Gastrocnemius medialis (tissue), 4 donors: ENCODE results near the gene KLHDC7B. TPM values are rescaled to one million over a fixed set of nuclear protein-coding genes. Genes with fewer than 3 reads are reported as not detected.

ENCODE experiments used
- ATAC-seq, 2 donors: fragments of 150-250 bp; one replicate each; pipeline ENCODE4 v1.9.1; 2016
- DNase-seq, 2 donors: peaks; one replicate each; pipeline ENCODE4 v3.0.0-alpha.2; 2019
- H3K27ac ChIP-seq, 4 donors: fragments of 200-600 bp; sonication (generic); 1 replicate in 1 of 4; 2 replicates in 3 of 4; pipeline ENCODE4 v1.5.1; 2016 to 2018; ENCODE audit warnings: mild to moderate bottlenecking in 2 of 4, moderate library complexity in 1 of 4
- H3K27me3 ChIP-seq, 3 donors: fragments of 200-600 bp; sonication (generic) in 2 of 3; 1 replicate in 1 of 3; 2 replicates in 2 of 3; pipeline versions ENCODE4 v1.5.1 to v1.6.0; 2016 to 2019; ENCODE audit warnings: mild to moderate bottlenecking in 1 of 3, moderate library complexity in 1 of 3
- H3K36me3 ChIP-seq, 2 donors: fragments of 200-600 bp; sonication (generic) in 1 of 2; one replicate each; pipeline ENCODE4 v1.5.1; 2017 to 2018
- H3K4me1 ChIP-seq, 2 donors: fragments of 200-600 bp; sonication (generic) in 1 of 2; one replicate each; pipeline ENCODE4 v1.5.1; 2016 to 2017; ENCODE audit warnings: mild to moderate bottlenecking in 2 of 2
- H3K4me3 ChIP-seq, 4 donors: fragments of 200-600 bp; sonication (generic) in 3 of 4; 1 replicate in 1 of 4; 2 replicates in 3 of 4; pipeline ENCODE4 v1.5.1; 2016 to 2019; ENCODE audit warnings: mild to moderate bottlenecking in 2 of 4
- H3K9me3 ChIP-seq, 3 donors: fragments of 200-600 bp; sonication (generic) in 2 of 3; 1 replicate in 1 of 3; 2 replicates in 2 of 3; pipeline ENCODE4 v1.5.1; 2016 to 2019
- CTCF ChIP-seq, 5 experiments: fragments of 450-650 bp in 3 of 5; fragments of 200-600 bp in 2 of 5; sonication (generic) in 2 of 5; IDR thresholded peaks in 4 of 5; conservative IDR thresholded peaks in 1 of 5; 1 replicate in 4 of 5; 2 replicates in 1 of 5; pipeline ENCODE4 v1.5.1; 2016 to 2019; ENCODE audit warnings: antibody characterized with exemption in 5 of 5, mild to moderate bottlenecking in 3 of 5, moderate library complexity in 3 of 5
- POLR2A ChIP-seq, 2 donors: fragments of 450-650 bp; IDR thresholded peaks; one replicate each; pipeline ENCODE4 v1.6.1; 2017; ENCODE audit warnings: antibody characterized with exemption in 2 of 2, mild to moderate bottlenecking in 2 of 2, moderate library complexity in 2 of 2
- in situ Hi-C, 4 donors: fragments of 200-750 bp; cut with MboI; loops; one replicate each; pipeline versions ENCODE4 v1.15.0 to v1.8.0; 2017; ENCODE audit warnings: low sequenced_read_pairs in 4 of 4
- intact Hi-C: fragments of 100-400 bp; cut with DNase I; formaldehyde crosslinking; loops from one replicate; pipeline ENCODE4 v1.15.1; 2023; ENCODE audit warnings: low total_unique reads
- total RNA-seq, 4 donors: library from RNA; depleted of rRNA; stranded (reverse); fragments of >200 nt; gene quantifications; one replicate each; pipeline versions ENCODE4 v1.1.0 to v1.2.3, GENCODE V29; 2016

The KLHDC7B gene
- total RNA-seq, 4 donors from 2014 or later: not detected

GRCh38 chr22:50551160-50551752, 5.6 kb downstream of the KLHDC7B start:
- Histone ChIP-seq H3K9me3 (no peaks in the 10 kb centered on the region), H3K27ac (no peak overlapping the region), H3K36me3 (no peaks in the 10 kb centered on the region), H3K4me1 (peaks cover 5 to 9% of the 10 kb centered on the region in 2 donors), H3K27me3 (peaks cover 28 to 33% (median 31%) of the 10 kb centered on the region in 3 donors), H3K4me3 (no peak overlapping the region)
- intact Hi-C loops (no loop called here), in situ Hi-C loops (no loop called here)
- TF ChIP-seq CTCF (IDR thresholded peaks at IDR 0.05 in 4 of 5, conservative IDR thresholded peaks at IDR 0.05 in 1 of 5): no peak
- ATAC-seq (no peak), DNase-seq (no peak)

- no peak overlapping the region for H3K27ac ChIP-seq
- in situ Hi-C loops (no loop called here), intact Hi-C loops (no loop called here)
- H3K4me3 ChIP-seq: no peak overlapping the region
- peaks cover 17 to 20% (median 19%) of the 10 kb centered on the region in 3 donors for H3K27me3 ChIP-seq
- H3K4me1 ChIP-seq: peaks cover 4 to 7% of the 10 kb centered on the region in 2 donors
- no peak for ATAC-seq
- no peak for TF ChIP-seq POLR2A (IDR thresholded peaks at IDR 0.05)
- no peak for DNase-seq
- H3K36me3 ChIP-seq: no peaks in the 10 kb centered on the region
- no peaks in the 10 kb centered on the region for H3K9me3 ChIP-seq
Observed at GRCh38 chr22:50553310-50553709, 7.6 kb downstream of the KLHDC7B start.

- H3K4me3 ChIP-seq: no peak overlapping the region
- DNase-seq (no peak), ATAC-seq (no peak)
- H3K27ac ChIP-seq: no peak overlapping the region
- no peaks in the 10 kb centered on the region for H3K4me1 ChIP-seq
- no peaks in the 10 kb centered on the region for H3K27me3 ChIP-seq
- H3K9me3 ChIP-seq: no peaks in the 10 kb centered on the region
- intact Hi-C loops: no loop called here
- no peaks in the 10 kb centered on the region for H3K36me3 ChIP-seq
- TF ChIP-seq CTCF (IDR thresholded peaks at IDR 0.05 in 4 of 5, conservative IDR thresholded peaks at IDR 0.05 in 1 of 5) (no peak), POLR2A (IDR thresholded peaks at IDR 0.05) (no peak)
- in situ Hi-C loops: no loop called here
Observed at GRCh38 chr22:50556703-50557102, 11.0 kb downstream of the KLHDC7B start.

- ATAC-seq (no peak), DNase-seq (no peak)
- intact Hi-C loops (no loop called here), in situ Hi-C loops (no loop called here)
- H3K4me1 ChIP-seq: peaks cover 0 to 10% of the 10 kb centered on the region in 2 donors
- no peak overlapping the region for H3K4me3 ChIP-seq
- H3K36me3 ChIP-seq: no peaks in the 10 kb centered on the region
- H3K9me3 ChIP-seq: no peaks in the 10 kb centered on the region
- no peaks in the 10 kb centered on the region for H3K27me3 ChIP-seq
- no peak overlapping the region for H3K27ac ChIP-seq
- no peak for TF ChIP-seq POLR2A (IDR thresholded peaks at IDR 0.05)
- no peak for TF ChIP-seq CTCF (IDR thresholded peaks at IDR 0.05 in 4 of 5, conservative IDR thresholded peaks at IDR 0.05 in 1 of 5)
Observed at GRCh38 chr22:50560034-50560433, 14.3 kb downstream of the KLHDC7B start.

GRCh38 chr22:50561401-50562358, 16.0 kb downstream of the KLHDC7B start:
- TF ChIP-seq CTCF (IDR thresholded peaks at IDR 0.05 in 4 of 5, conservative IDR thresholded peaks at IDR 0.05 in 1 of 5): no peak
- no peak for TF ChIP-seq POLR2A (IDR thresholded peaks at IDR 0.05)
- Histone ChIP-seq H3K27ac (no peak overlapping the region), H3K27me3 (no peaks in the 10 kb centered on the region), H3K4me3 (no peak overlapping the region), H3K4me1 (peaks cover 0 to 10% of the 10 kb centered on the region in 2 donors), H3K36me3 (no peaks in the 10 kb centered on the region), H3K9me3 (no peaks in the 10 kb centered on the region)
- in situ Hi-C loops: no loop called here
- DNase-seq (no peak), ATAC-seq (no peak)
- intact Hi-C loops: loop anchor here (1.0 kb wide), 1 partner anchor 21 kb away; the partner anchor contains the start of gene CHKB
